ENCODE measurements around the gene APOC1.
"Not testable (repeated sequence)": the region's sequence is repeated elsewhere in the genome, so short reads cannot be mapped to it uniquely, and the experiment has no call there.

DNA sequence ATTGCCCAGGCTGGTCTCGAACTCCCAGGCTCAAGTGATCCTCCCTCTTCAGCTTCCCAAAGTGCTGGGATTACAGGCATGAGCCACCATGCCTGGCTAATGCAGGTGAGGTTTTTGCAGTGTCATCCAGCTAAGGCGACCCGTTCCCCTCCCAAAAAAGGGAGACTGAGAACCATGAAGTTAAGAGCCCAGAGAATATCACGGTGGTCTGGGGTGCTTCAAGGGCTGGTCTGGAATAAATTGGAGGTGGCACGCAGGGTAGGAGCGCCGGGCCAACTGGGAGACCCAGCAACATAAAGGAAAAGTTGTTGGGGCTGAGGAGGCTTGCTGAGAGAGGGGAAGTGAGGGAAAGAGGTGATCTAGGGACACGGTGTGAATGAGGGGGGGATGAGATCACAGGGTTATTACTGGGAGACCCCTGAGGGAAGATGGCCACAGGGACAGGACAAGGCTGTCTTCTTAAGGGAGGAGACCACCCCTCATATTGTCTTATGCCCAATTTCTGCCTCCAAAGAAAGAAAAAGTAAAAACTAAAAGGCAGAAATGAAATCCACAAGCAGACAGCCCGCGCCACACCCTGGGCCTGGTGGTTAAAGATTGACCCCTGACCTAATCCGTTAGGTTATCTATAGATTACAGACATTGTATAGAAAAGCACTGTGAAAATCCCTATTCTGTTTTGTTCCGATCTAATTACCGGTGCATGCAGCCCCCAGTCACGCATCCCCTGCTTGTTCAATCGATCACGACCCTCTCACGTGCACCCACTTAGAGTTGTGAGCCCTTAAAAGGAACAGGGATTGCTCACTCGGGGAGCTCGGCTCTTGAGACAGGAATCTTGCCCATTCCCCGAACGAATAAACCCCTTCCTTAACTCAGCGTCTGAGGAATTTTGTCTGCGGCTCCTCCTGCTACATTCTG, 636 bp upstream of the APOC1 start:
- TF ChIP-seq, protein P1, sequence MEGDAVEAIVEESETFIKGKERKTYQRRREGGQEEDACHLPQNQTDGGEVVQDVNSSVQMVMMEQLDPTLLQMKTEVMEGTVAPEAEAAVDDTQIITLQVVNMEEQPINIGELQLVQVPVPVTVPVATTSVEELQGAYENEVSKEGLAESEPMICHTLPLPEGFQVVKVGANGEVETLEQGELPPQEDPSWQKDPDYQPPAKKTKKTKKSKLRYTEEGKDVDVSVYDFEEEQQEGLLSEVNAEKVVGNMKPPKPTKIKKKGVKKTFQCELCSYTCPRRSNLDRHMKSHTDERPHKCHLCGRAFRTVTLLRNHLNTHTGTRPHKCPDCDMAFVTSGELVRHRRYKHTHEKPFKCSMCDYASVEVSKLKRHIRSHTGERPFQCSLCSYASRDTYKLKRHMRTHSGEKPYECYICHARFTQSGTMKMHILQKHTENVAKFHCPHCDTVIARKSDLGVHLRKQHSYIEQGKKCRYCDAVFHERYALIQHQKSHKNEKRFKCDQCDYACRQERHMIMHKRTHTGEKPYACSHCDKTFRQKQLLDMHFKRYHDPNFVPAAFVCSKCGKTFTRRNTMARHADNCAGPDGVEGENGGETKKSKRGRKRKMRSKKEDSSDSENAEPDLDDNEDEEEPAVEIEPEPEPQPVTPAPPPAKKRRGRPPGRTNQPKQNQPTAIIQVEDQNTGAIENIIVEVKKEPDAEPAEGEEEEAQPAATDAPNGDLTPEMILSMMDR (IDR thresholded peaks at IDR 0.05), result not testable (repeated sequence)
- not testable (repeated sequence) for TF ChIP-seq POLR2A (IDR thresholded peaks at IDR 0.05)
